DND-41 (cell line): Measurements from ENCODE around the gene ZNHIT6.

Source experiments
- CTCF ChIP-seq: IDR thresholded peaks from 2 replicates; pipeline ENCODE4 v1.5.1; 2012; ENCODE audit warnings: borderline replicate concordance, low read length, moderate library complexity, mild to moderate bottlenecking; ENCODE audit not compliant: poor library complexity, severe bottlenecking; ENCODE audit errors: extremely low read depth
- EZH2 ChIP-seq: IDR thresholded peaks from 3 replicates; pipeline ENCODE4 v1.6.1; 2012; ENCODE audit warnings: borderline replicate concordance, low read depth, mild to moderate bottlenecking, moderate library complexity, low read length, inconsistent platforms; ENCODE audit not compliant: severe bottlenecking

GRCh38 chr1:85756864-85757263, 48.6 kb upstream of the ZNHIT6 start:
- TF ChIP-seq CTCF: no peak
- TF ChIP-seq EZH2: no peak
